ENCODE results near the gene CPNE9. TPM values are rescaled to one million over a fixed set of nuclear protein-coding genes. Genes with fewer than 3 reads are reported as not detected.
A peak's percentile ranks its signal among the peaks of the same experiment; 100 is the strongest.

Gene CPNE9
- total and polyA plus RNA-seq, 2 of the 13 experiments (the other 11 are each of a cell fraction or from before 2014, with no cell fraction given), result 0.20 TPM; not detected in 1

- Histone ChIP-seq H3K9me3 (ENCODE audit: low read length) (no peaks in the 10 kb centered on the region), H3K36me3 (replicated peaks in 1 of 2; ENCODE audit: control insufficient read depth in 1 of 2, insufficient read depth in 2 of 2, low read length in 2 of 2) (peaks cover 4 to 13% of the 10 kb centered on the region in 2 experiments; a peak in 3 of 5 replicates), H3K4me3 (replicated peaks in 1 of 3; ENCODE audit: insufficient read depth in 1 of 3, low read depth in 2 of 3, low read length in 3 of 3) (peak overlapping the region; percentile 68 to 92 (median 76); a peak in 5 of 6 replicates), H3K4me1 (ENCODE audit: insufficient read depth, low read length) (peaks cover 39% of the 10 kb centered on the region), H2AFZ (ENCODE audit: low read length) (no peak overlapping the region), H3K27me3 (ENCODE audit: control insufficient read depth in 1 of 2, insufficient read depth in 2 of 2, low read length in 2 of 2) (no peaks in the 10 kb centered on the region; a peak in 1 of 5 replicates), H3K79me2 (ENCODE audit: insufficient read depth, low read length) (peaks cover 13% of the 10 kb centered on the region), H3K4me2 (ENCODE audit: low read depth, low read length) (peak overlapping the region; percentile 99), H3K9ac (ENCODE audit: insufficient read depth, low read depth, low read length) (peak overlapping the region; percentile 84), H3K27ac (ENCODE audit: extremely low read length, insufficient read depth, low read length) (peak overlapping the region; percentile 57), H4K20me1 (ENCODE audit: insufficient read depth, low read length) (no peaks in the 10 kb centered on the region)
- ChIA-PET POLR2A (interaction anchor here (0.6 to 5.3 kb wide), 4 partner anchors 14 to 405 kb away, joined by 3 to 50 read pairs (median 19); partner anchors contain the start of genes ARPC4, OGG1, TADA3 and THUMPD3), CTCF (ENCODE audit: low intra/inter-chr PET ratio, low total read pairs) (no interaction called here)
- FAIRE-seq (no peak), ATAC-seq (peak; percentile 25), DNase-seq (ENCODE audit: low spot score) (peak; percentile 25)
- in situ Hi-C loops (cut with HindIII; ENCODE audit: extremely low pct_ligation_motif_present, low pct_unique_long_range_greater_than_20kb) (no loop called here), intact Hi-C loops (cut with micrococcal nuclease; ENCODE audit: unreplicated experiment) (no loop called here)
- 92% methylated on average over 5 of the region's 6 CpGs for WGBS (ENCODE audit: low lambda C conversion rate)
- BruUV-seq (replicated peaks), result no TSS peak
- TF ChIP-seq MTERF4 (CRISPR knock-in tag; IDR thresholded peaks at IDR 0.05), result no peak
- TF ChIP-seq POLR2G (IDR thresholded peaks at IDR 0.05; ENCODE audit: low read depth, low read length), result peak; percentile 42; the same call in 1 of the 2 replicates
- no peak for TF ChIP-seq ZNF784 (CRISPR knock-in tag; IDR thresholded peaks at IDR 0.05; ENCODE audit: borderline replicate concordance)
- TF ChIP-seq ZNF451 (CRISPR knock-in tag; IDR thresholded peaks at IDR 0.05), result no peak
- TF ChIP-seq KIAA2018 (CRISPR knock-in tag; IDR thresholded peaks at IDR 0.05; ENCODE audit: borderline replicate concordance), result no peak
- no peak for TF ChIP-seq SSRP1 (CRISPR knock-in tag; IDR thresholded peaks at IDR 0.05)
- no peak for TF ChIP-seq POLR2AphosphoS2 (IDR thresholded peaks at IDR 0.05; ENCODE audit: low read depth, low read length)
- TF ChIP-seq CHD2 (IDR thresholded peaks at IDR 0.05; ENCODE audit: low read depth, low read length), result no peak
- no peak for TF ChIP-seq JARID2 (CRISPR knock-in tag; IDR thresholded peaks at IDR 0.05; ENCODE audit: insufficient replicate concordance)
- TF ChIP-seq IKZF5 (CRISPR knock-in tag; IDR thresholded peaks at IDR 0.05), result no peak
- no peak for TF ChIP-seq BCL6 (CRISPR knock-in tag; IDR thresholded peaks at IDR 0.05)
- TF ChIP-seq KLF13 (CRISPR knock-in tag; IDR thresholded peaks at IDR 0.05), result no peak
Observed at GRCh38 chr3:9768141-9768775, 64.6 kb downstream of the CPNE9 start.

All from HepG2 (cell line).